ENCODE results near the gene SMG7.
A peak's percentile ranks its signal among the peaks of the same experiment; 100 is the strongest.

SMG7 gene

GRCh38 chr1:183568176-183569021 lies 96.1 kb downstream of the SMG7 start:
- DNase-seq: no peak

- no peak for DNase-seq
Measured at GRCh38 chr1:183569141-183569540, 96.8 kb downstream of the SMG7 start.

- DNase-seq: no peak
Measured at GRCh38 chr1:183569801-183570200, 97.5 kb downstream of the SMG7 start.

- DNase-seq: no peak
Measured at GRCh38 chr1:183570451-183570850, 98.2 kb downstream of the SMG7 start.

GRCh38 chr1:183571678-183572268 lies 99.5 kb downstream of the SMG7 start:
- no peak for DNase-seq

GRCh38 chr1:183572721-183573120 lies 100.4 kb downstream of the SMG7 start:
- no peak for DNase-seq

- no peak for DNase-seq
Measured at GRCh38 chr1:183575606-183576005, 103.3 kb downstream of the SMG7 start.

- DNase-seq: no peak
Measured at GRCh38 chr1:183576537-183576936, 104.2 kb downstream of the SMG7 start.

- DNase-seq: no peak
Measured at GRCh38 chr1:183577897-183578465, 105.7 kb downstream of the SMG7 start.

GRCh38 chr1:183578856-183579255 lies 106.6 kb downstream of the SMG7 start:
- DNase-seq: no peak

- peak; percentile 75 to 91 for DNase-seq
Measured at GRCh38 chr1:183580281-183580682, 108.0 kb downstream of the SMG7 start.

GRCh38 chr1:183582021-183582713 lies 109.9 kb downstream of the SMG7 start:
- DNase-seq: no peak

GRCh38 chr1:183583466-183583865 lies 111.2 kb downstream of the SMG7 start:
- no peak for DNase-seq

GRCh38 chr1:183584147-183584546 lies 111.8 kb downstream of the SMG7 start:
- DNase-seq: no peak

GRCh38 chr1:183585038-183585437 lies 112.7 kb downstream of the SMG7 start:
- no peak for DNase-seq

GRCh38 chr1:183586455-183586854 lies 114.2 kb downstream of the SMG7 start:
- no peak for DNase-seq

- DNase-seq: no peak
Measured at GRCh38 chr1:183586926-183587325, 114.6 kb downstream of the SMG7 start.

- DNase-seq: no peak
Measured at GRCh38 chr1:183588827-183589226, 116.5 kb downstream of the SMG7 start.

GRCh38 chr1:183589384-183589783 lies 117.1 kb downstream of the SMG7 start:
- no peak for DNase-seq

GRCh38 chr1:183589874-183590243 lies 117.6 kb downstream of the SMG7 start:
- DNase-seq: no peak

- DNase-seq: no peak
Measured at GRCh38 chr1:183590244-183591191, 118.2 kb downstream of the SMG7 start, which contains the start of gene NCF2. NCF2 (minus strand) TSS chr1:183590459; CDS start chr1:183590329, 130 bp downstream.

GRCh38 chr1:183592733-183593132 lies 120.4 kb downstream of the SMG7 start:
- DNase-seq: no peak
